HG02938 (cell line): Measurements from ENCODE around the gene PHAF1.
"Not testable (repeated sequence)": the region's sequence is repeated elsewhere in the genome, so short reads cannot be mapped to it uniquely, and the experiment has no call there.

ENCODE experiments used
- ATAC-seq: cut with Tn5 transposase; IDR thresholded peaks from one replicate; pipeline ENCODE4 v1.9.1; 2021; ENCODE audit warnings: mild to moderate bottlenecking, moderate library complexity; ENCODE audit not compliant: unreplicated experiment

The PHAF1 gene

DNA sequence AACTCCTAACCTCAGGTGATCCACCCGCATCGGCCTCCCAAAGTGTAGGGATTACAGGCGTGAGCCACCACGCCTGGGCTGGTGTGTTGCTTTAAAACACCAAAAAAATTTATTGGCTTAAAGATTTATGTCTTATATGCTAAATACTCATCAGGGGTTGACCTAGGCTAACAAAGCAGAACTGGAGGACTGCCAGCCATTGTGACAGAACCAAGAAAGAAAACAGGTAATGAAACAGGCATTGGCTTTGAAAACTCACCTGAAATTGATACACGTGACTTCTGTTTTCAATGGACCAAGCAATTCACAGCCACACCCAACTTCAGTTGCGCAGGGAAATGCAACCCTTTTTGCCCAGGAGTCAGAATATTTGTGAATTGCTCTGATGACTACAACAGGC lies 4.9 kb upstream of the PHAF1 start:
- ATAC-seq = no peak

DNA sequence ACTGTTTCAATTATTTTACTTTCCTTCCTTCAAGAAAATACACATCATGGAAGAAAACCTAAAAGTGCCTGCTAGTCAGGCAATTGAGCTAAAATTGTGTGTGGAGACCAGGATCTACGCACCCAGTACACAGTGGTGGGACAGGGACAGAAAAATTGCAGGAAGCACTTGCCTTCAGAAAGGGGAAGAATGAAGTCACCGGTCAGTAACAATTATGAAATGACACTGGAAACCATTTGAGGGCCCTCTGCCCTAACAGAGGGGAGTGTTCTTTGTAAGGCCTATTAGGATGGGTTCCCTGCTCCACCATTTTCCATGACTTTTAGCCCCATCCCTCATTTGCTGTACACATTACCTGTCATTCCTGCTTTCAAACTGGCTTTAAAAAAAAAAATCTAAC lies 4.5 kb upstream of the PHAF1 start:
- ATAC-seq = no peak

DNA sequence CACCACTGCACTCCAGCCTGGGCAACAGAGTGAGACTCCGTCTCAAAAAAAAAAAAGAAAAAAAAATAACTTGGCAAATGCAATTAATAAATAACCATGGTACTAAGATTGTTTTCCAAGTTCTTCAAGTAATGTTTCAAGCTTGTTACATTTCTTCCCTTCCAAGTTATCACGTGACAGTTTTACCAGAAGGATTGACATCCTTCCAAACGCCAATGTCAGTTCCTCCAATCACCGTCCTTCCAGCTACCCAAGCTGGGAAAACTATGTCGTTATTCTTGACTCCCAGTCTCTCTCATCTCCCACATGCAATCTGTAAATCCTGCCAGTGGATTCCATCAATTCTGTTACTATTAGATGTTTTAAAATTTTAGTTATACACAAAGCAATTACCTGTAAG lies 3.9 kb upstream of the PHAF1 start:
- ATAC-seq = no peak

DNA sequence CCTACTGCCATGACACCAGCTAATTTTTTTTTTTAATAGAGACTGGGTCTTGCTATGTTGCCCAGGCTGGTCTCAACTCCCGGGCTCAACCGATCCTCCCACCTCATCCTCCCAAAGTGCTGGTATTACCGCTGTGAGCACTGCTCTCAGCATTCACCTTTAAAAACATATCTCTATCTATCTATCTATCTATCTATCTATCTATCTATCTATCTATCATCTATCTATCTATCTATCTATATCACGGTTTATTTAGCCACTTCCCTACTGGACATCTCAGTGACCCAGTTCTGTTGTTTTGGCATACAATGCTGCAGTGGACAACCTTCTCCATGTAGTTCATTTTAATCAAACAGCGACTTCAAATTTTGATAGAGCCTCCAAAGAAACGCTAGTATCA lies 1.3 kb upstream of the PHAF1 start:
- ATAC-seq = no peak

DNA sequence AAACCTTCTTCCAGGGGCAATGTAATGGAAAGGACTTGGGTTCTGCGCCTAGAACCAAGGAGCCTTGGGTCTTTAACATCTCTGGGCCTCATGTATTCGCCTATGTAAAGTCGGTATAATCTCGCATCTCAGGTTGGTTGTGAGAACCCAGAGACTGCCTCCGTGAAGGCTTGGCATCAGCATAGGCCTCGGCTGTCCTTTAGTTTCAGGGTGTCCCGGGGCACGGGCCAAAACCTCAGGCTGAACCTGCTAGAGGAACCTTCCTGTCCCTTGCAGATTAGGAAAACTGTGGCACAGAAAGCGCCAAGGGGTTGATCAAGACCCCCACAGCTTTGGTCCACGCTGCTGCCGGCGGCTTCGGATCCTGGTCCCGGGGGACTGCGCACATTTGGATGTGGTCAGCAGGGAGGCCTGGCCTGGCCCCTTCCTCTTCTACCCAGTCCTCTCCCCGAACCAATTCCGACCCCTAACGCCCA lies 772 bp upstream of the PHAF1 start:
- ATAC-seq = no peak

DNA sequence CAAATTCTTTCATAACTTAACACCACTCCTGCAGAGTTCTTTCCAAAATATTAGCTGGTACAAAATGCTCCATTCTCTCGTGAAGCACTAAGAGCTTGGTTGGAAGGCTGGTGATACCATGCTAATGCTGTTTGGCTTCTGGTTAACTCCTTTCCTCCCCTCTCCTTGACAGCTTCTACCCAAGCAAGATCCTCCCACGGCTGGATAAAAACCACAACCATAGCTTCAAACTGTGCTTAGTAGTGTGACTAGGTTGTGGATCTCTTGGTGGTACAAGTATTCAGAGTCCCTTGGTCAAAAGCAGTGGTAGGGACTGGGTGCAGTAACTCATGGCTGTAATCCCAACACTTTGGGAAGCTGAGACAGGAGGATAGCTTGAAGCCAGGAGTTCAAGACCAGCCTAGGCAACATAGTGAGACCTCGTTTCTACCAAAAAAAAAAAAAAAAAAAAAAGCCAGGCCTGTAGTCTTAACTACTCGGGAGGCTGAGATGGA lies 2.3 kb downstream of the PHAF1 start:
- no peak for ATAC-seq

DNA sequence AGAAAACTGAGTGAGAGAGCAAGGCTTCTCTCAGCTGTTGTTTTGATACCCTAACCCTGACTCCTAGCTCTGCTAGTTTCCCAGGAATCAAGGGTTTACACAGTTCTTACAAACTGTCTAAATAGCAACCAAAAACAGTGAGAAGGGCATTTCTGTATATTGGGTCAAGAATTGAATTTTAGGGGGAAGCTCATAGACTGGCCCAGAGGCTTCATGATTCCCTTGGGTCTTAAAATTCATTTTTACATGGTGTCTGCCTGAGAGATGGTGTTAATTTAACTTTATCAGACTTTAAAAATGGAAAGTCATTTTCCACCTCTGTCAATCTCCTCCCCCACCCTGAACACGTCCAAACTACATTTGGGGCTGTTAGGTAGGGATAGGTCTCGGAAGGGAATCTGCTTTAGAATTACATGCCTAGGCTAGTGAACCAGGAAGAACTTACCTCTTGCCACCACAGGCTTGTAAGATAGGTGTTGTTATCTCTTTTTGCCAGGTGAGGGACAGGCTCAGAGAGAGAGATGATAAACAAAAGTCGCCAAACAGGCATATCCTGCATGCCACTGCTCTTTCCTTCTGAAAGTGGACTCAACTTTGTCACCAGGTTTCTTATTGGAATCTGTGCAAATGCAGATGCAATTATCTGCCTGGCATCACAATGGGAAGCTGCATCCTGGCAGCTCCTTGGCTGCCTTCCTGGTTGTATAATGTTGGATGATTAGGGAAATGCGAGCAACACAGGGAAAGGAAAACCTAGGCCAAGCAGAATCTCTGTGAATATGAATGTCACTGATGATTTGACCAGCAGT lies 3.1 kb downstream of the PHAF1 start:
- ATAC-seq = no peak

DNA sequence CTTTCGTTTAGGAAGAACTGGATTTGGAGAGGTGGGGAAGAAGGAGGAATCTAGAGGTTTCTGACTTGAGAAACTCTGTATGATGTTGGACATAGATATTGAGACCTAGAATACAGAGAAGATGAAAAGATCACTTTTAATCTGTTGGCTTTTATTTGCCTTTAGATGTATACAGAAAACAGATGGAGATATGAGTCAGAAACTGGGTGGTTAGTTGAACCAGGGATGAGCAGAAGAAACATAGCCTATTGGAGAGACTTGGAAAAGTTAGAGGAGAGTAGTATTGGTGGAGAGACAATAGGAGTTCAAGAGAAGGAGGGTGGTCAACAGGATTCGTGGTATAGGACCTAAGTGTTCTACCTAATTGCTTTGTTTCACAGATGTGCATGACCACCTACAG lies 5.1 kb downstream of the PHAF1 start:
- ATAC-seq = no peak

DNA sequence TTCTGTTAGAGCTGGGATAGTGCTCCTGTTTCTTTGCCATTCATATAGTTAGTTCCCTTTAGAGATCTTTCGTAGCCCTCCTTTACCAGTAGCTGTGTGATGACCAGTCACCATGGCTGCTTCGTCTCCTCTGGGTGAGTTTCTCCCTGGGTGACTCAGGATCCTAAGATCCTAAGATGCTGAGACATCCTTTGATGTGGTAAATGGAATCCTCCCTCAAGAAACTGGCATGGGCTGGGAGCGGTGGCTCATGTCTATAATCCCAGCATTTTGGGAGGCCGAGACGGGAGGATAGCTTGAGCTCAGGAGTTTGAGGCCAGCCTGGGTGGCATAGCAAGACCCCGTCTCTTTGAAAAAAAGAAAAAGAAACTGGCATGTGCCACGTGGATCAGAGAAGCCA lies 5.9 kb downstream of the PHAF1 start:
- ATAC-seq = no peak

DNA sequence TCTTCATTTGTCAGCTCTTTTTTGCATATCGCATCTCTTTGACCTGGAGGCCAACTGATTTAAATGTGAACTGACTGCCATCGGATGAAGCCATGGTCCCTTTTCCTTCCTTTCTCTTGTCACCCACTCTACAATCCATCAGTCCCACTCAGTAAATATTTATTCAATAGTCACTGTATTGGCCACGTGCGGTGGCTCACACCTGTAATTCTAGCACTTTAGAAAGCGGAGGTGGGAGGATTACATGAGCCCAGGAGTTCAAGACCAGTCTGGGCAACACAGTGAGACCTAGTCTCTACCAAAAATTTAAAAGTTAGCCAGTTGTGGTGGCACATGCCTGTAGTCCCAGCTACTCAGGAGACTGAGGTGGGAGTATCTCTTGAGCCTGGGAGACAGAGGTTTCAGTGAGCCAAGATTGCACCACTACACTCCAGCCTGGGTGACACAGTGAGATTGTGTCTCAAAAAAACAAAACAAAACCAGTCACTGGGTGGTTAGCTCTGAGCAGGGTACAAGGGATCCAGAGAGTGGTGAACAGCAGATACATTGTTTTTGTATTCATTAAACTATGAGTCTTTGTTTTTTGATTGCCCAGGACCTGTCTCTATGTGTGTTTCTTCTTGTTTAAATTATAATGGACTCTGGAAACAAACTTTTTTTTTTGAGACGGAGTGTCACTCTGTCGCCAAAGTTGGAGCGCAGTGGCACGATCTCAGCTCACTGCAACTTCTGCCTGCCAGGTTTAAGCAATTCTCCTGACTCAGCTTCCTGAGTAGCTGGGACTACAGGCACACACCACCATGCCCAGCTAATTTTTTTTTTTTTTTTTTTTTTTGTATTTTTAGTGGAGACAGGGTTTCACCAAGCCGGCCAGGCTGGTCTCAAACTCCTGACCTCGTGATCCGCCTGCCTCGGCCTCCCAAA lies 6.9 kb downstream of the PHAF1 start:
- no peak for ATAC-seq

DNA sequence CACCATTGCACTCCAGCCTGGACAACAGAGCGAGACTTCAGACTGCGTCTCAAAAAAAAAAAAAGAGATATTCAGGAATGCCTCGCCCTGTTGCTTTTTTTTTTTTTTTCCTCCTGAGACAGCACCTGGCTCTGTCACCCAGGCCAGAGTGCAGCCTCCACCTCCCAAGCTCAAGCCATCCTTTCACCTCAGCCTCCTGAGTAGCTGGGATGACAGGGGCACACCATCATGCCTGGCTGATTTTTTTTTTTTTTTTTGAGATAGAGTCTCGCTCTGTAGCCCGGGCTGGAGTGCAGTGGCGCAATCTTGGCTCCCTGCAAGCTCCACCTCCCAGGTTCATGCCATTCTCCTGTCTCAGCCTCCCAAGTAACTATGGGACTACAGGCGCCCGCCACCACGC lies 8.0 kb downstream of the PHAF1 start:
- ATAC-seq = no peak

DNA sequence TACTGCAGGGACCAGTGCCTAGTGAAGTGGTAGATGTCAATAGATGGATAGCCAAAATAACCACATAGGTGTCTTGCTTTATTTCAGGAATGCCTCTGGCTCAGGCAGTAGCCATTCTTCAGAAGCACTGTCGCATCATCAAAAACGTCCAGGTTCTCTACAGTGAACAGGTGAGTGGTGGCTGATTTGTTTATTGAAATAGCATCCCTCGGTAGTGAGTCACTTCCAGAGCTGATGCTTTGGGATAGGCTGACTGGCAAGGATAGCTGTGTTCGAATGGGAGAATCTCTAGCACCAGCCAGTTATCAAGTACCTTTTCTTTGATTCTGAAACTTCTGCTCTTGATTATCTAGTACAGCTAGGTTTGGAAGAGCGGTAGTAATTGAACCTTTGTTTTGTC lies 10.3 kb downstream of the PHAF1 start:
- ATAC-seq = no peak

DNA sequence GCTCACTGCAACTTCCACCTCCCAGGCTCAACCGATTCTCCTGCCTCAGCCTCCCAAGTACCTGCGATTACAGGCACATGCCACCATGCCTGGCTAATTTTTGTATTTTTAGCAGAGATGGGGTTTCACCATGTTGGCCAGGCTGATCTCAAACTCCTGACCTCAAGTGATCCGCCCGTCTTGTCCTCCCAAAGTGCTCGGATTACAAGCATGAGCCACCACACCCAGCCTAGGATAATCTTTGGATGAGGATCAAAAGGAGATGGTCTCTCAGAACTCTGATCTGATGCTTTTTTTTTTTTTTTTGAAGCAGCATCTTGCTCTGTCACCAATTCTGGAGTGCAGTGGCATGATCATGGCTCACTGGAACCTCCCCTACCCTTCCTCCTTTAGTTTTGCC lies 13.1 kb downstream of the PHAF1 start:
- not testable (repeated sequence) for ATAC-seq

DNA sequence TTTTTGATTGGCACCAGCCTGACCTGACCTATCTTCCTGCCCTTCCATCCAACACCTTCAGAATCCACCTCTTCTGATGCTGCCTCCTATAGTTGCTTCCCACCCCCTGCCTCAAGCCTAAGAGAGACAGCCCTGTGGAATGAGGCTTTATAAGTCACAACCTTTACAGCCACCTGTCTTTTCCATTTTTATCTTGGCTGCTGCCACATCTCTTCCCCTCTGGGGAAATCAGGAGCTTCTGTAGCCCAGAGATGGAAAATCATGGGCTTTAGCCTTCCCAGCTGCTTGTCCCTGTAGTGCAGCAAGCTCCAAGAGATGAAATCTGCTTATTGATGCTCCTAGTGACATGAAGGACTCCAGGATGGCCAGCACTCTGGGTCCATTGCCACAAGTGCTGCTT lies 18.7 kb downstream of the PHAF1 start:
- no peak for ATAC-seq

DNA sequence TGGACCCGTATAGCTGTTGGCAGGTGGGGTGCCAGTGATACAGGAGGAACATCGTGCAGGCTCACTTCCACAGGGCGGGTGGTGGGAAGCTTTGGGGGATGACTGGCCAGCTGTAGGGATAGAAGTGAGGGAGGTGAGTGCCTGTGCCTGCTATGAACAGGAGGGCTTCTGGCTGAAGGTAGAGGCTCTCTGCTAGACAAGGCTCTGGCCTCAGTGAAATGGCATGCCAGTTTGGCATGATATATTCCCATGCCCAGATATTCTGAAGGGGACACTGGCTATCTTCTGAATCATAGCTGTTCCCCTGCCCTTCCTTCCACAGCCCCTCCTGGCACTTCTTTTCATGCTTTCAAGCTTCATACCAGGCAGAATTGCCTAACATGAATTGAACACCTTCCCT lies 19.1 kb downstream of the PHAF1 start:
- no peak for ATAC-seq

DNA sequence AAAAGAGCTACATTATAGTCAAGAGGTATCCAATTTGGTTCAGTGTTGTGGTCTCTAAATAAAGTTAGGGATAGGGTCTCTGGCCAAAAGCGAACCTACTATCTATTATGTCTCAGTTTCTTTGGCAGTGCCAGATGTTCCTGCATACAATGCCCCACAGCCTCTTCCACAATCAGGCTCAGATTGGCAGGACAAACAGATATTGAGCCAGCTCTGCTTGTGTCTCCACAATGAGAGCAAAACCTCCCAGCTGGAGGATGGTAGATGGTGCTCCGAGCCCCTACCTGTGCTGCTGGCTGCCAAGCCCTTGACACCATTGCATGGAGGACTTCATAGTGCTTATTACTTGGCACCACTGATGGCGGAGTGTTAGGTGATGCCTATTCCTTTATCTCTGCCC lies 19.7 kb downstream of the PHAF1 start:
- ATAC-seq = no peak

DNA sequence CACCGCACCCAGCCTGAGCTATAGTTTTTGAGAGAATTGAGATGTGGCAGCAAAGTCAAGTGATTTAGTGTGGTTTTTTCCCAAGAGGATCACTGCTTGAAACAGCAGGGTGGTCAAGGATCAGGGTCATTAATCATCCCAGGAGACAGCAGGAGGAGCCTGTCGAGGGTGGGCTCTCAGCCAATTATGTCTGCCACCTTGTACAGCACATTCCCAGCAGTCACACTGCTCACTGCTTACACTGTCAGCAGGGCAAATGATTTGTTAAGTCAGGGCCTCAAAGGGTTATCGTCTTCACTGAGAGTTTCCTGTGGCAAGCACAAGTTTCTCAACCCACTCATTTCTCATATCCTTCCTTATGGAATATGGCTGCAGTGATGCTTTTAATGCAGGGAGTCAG lies 27.9 kb downstream of the PHAF1 start:
- no peak for ATAC-seq

DNA sequence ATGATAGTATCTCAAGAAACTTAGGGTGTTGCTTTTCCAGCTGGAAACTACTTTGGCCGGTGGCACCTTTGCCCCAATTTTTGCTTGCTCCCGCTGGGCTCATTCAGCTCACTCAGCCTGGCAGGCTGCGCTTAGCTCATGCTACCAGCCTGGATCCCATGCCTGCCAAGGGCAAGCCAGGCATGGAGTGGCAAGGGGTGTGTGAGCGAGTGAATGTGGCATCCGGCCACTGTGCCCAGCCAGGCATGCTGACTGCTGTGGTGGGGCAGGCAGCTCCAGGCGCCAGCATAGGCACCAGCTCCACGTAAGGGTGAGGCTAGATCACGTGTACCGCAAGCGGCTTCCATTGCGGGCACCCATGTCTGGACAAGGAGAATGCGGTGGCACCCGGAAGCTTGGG lies 31.6 kb downstream of the PHAF1 start:
- ATAC-seq = no peak

DNA sequence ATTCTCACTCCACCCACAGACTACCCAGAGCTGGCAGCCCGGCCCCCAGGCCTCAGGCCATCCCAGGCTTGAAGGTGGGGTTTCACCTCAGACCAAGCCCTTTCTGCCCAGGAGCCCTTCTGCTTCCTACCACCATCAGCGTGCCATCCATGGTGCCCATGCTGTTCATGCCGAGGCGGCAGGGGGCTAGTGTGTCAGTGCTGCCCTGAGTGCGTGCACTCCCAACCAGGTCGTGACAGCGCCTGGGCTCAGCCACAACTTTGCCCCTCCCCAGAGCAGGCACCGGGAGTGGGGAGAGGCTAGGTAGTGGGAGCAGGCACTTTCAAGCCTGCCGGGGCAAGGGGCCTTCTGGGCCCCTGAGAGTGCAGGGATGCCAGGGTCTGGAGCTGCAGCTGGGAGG lies 32.6 kb downstream of the PHAF1 start:
- no peak for ATAC-seq

DNA sequence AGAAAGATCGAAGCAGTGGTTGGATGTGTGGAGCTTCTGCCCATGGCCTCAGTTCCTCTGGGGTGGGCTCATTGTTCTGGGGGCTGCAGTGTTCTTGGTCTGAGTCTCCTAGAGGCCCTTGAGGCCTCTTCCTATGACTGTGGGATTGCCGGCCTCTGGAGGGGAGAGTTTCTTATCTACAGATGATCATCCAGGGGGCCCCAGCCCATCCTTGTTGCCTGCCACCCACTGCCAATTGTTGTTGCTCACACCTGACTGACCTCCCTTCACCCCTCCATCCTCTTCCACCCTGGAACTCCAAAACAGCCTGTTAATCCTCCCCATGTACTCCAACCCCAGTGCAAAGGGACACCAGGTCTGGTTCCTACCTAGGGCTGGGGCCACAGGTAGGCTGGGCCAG lies 35.2 kb downstream of the PHAF1 start:
- ATAC-seq = no peak

DNA sequence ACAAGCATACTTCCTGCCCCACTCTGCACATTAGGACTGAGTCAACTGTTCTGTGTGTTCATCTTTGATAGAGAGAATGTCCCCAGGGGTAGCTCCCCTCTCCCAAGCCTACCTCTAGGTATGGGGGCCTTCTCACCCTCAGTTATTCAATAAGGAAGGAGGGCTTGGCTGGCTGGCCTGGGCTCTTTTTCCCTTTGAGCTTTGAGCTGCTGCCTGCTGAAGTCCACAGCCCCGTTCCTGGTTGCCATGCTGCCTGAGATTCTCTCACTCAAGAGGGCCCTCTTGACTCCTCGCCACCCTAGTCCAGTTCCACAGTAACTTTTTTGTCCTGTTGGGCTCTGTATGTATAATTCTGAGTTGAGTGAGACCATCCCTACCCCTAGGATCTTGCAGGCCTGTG lies 36.0 kb downstream of the PHAF1 start:
- ATAC-seq = no peak
